Lower leg skin (tissue), 4 donors: Measurements from ENCODE around the gene RNASEH1. TPM values are rescaled to one million over a fixed set of nuclear protein-coding genes. Genes with fewer than 3 reads are reported as not detected.

Experiments
- DNase-seq, 2 donors: peaks; one replicate each; pipeline ENCODE4 v3.0.0-alpha.2; 2019; ENCODE audit warnings: low spot score in 2 of 2
- H3K4me3 ChIP-seq: fragments of 200-600 bp; sonication (generic); 2 replicates; pipeline ENCODE4 v1.5.1; 2017; ENCODE audit warnings: mild to moderate bottlenecking, low read depth; ENCODE audit not compliant: poor library complexity, severe bottlenecking
- POLR2A ChIP-seq, 2 donors: fragments of 450-650 bp; IDR thresholded peaks; one replicate each; pipeline ENCODE4 v1.6.1; 2016 to 2017; ENCODE audit warnings: antibody characterized with exemption in 2 of 2, mild to moderate bottlenecking in 1 of 2, moderate library complexity in 1 of 2
- WGBS, 2 donors: methylation state at CpG; one replicate each; pipeline ENCODE4 v1.1.5; 2018; 5-methylcytosine and 5-hydroxymethylcytosine counted together
- intact Hi-C: fragments of 100-400 bp; cut with DNase I; formaldehyde crosslinking; loops from one replicate; pipeline ENCODE4 v1.15.0; 2023; ENCODE audit warnings: low total_unique reads
- total RNA-seq, 4 donors: library from RNA; depleted of rRNA; stranded (reverse); fragments of >200 nt; gene quantifications; one replicate each; pipeline ENCODE4 v1.1.0, GENCODE V29; 2016
- TF ChIP-seq, protein P1 (sequence below), 3 donors: fragments of 450-650 bp; IDR thresholded peaks; one replicate each; pipeline ENCODE4 v1.5.1; 2016; ENCODE audit warnings: antibody characterized with exemption in 3 of 3, mild to moderate bottlenecking in 3 of 3, moderate library complexity in 2 of 3

Gene RNASEH1
- total RNA-seq, 4 donors from 2014 or later, result 10.7 to 17.1 (median 14.4) TPM

DNA sequence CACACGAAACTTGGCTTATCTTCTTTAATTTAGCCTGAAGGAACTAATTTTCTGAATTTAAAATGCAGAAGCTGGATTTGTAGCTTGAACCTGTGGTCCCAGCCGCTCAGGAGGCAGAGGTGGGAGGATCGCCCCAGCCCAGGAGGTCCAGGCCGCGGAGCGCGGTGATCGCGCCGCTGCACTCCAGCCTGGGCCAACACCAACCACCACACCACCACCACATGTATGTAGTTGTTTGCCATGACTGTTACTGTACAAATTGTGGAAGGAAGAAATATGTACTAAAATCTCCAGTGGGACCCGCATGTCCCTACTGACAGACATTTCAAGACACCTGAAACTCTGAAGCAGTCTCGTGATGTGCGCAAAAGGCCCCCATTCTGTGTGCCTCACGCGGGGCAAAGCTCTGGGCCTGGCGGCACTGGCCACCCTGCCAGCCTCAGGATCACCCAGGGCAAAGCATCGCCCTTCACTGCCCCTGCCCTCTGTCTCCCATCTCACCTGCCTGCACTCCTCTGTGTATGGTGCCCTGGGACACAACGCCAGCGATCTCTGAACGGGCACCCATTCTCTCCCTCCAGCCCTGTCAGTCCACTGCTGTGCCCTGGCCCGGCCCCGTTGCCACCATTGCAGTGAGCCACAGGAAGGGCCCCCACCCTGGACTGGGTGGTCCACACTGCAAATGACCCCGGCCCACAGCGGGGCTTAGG, 28.7 kb downstream of the RNASEH1 start:
- WGBS, 2 donors, result 97 to 98% methylated on average over 23 to 24 of the region's 24 CpGs
- intact Hi-C loops, result no loop called here
- no peak for DNase-seq
- no peak overlapping the region for H3K4me3 ChIP-seq
- TF ChIP-seq POLR2A (IDR thresholded peaks at IDR 0.05), result no peak
- TF ChIP-seq, protein P1, sequence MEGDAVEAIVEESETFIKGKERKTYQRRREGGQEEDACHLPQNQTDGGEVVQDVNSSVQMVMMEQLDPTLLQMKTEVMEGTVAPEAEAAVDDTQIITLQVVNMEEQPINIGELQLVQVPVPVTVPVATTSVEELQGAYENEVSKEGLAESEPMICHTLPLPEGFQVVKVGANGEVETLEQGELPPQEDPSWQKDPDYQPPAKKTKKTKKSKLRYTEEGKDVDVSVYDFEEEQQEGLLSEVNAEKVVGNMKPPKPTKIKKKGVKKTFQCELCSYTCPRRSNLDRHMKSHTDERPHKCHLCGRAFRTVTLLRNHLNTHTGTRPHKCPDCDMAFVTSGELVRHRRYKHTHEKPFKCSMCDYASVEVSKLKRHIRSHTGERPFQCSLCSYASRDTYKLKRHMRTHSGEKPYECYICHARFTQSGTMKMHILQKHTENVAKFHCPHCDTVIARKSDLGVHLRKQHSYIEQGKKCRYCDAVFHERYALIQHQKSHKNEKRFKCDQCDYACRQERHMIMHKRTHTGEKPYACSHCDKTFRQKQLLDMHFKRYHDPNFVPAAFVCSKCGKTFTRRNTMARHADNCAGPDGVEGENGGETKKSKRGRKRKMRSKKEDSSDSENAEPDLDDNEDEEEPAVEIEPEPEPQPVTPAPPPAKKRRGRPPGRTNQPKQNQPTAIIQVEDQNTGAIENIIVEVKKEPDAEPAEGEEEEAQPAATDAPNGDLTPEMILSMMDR (IDR thresholded peaks at IDR 0.05), result no peak

DNA sequence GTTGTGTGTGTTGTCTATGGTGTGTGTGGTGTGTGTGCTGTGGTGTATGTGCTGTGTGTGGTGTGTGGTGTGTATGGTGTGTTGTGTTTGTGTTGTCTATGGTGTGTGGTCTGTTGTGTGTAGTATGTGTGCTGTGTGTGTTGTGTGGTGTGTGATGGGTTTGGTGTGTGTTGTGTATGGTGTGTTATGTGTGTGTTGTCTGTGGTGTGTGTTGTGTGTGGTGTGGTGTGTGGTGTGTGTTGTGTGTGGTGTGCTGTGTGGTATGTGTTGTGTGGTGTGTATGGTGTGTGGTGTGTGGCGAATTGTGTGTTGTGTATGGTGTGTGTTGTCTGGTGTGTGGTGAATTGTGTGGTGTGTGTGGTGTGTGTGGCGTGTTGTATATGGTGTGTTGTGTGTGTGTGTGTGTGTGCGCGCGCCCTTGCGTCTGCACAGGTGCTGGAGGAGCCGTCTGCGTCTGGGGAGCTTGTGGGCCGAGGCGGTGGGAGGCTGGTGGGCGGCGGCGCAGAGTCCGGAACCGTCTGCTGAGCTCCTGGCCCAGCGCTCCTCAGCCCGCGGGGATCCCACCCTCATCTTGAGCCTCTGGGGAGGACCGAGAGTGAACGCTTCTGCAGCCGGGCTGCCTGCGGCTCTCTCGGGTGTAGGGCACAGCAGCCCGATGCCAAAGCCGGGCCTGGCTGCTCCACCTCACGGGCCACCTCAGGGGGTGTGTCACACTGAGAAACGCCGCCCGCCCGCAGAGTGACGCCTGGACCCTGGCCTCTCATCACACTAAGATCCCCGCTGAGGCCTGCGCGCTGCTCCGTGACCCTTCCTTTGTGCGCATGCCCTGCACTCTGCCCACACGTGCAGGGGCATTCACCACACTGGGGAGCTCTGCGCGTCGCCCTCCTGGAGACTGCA, 30.0 kb downstream of the RNASEH1 start:
- no peak overlapping the region for H3K4me3 ChIP-seq
- intact Hi-C loops, result no loop called here
- 86 to 91% methylated on average over 36 to 38 of the region's 40 CpGs for WGBS, 2 donors
- no peak for TF ChIP-seq POLR2A (IDR thresholded peaks at IDR 0.05)
- TF ChIP-seq, protein P1 (IDR thresholded peaks at IDR 0.05), result peak in 1 of 3 donors; percentile 42
- no peak for DNase-seq

DNA sequence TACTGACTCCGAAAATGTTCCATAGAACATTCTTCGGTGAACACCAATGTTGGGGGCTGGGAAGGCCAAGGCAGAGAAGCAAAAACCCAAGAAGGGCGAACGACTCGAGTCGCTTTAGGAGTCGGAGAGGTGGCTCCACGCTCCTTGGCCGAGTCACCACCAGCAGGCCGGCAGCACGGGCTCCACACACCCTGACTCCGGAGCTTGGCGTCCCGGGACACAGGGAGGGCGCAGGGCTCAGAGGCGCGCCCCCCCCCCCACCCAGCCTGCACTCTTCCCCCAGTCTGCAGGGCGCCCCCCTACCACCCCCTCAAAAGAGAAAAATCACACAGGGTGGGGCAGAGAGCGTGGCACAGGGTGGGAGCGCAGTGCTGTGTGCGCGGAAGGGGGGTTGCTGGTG, 31.3 kb downstream of the RNASEH1 start:
- DNase-seq, result no peak
- 84 to 86% methylated on average over 22 of the region's 22 CpGs for WGBS, 2 donors
- TF ChIP-seq, protein P1 (IDR thresholded peaks at IDR 0.05), result no peak
- no peak for TF ChIP-seq POLR2A (IDR thresholded peaks at IDR 0.05)
- intact Hi-C loops, result no loop called here
- no peak overlapping the region for H3K4me3 ChIP-seq

DNA sequence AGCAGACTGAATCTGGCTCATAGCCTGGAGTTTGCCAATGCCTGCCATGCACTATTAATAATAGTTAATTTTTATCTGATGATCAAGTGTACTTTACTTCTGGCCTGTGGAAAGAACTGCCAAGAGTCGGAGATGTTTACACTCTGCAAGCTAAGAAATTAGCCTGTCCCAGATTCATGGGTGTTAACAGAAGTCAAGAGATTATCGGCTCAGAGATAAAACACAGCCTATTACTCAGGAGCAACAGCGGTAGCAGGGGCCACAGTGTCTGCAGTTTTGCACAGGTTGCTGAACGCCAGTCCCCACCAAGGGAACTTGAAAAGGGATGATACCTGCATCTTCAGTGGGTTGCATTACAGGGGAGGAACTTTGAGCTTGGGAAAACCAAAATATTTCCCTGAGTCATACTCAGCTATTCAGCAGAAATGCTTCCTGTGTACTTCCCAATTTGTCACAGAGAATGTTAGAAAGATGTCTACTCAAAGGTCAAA, 34.5 kb downstream of the RNASEH1 start:
- no peak overlapping the region for H3K4me3 ChIP-seq

DNA sequence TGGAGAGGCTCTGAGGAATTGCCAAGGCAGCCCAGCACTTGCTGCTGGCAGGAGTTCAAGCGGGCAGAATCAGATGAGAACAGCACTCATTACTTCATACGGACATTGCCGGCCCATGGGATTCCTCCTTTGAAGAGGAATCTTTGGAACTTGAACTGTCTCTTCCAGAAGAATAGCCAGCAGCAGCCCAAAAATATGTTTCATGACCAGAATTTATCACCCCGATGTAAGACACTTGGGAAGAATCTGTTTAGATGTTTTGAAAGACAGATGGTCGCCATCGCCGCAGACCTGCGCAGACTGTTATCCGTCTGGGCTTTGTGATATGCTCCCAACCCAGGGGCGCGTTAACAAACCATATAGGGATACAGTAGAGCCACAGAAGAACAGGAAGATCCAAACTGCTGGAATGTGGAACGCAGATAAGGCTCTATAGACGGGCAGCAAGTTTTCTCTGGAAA, 35.1 kb downstream of the RNASEH1 start:
- no peak for DNase-seq
- intact Hi-C loops, result no loop called here
- WGBS, 2 donors, result 73 to 74% methylated on average over 13 of the region's 13 CpGs
- H3K4me3 ChIP-seq, result no peak overlapping the region
- no peak for TF ChIP-seq POLR2A (IDR thresholded peaks at IDR 0.05)
- TF ChIP-seq, protein P1 (IDR thresholded peaks at IDR 0.05), result no peak

More for the DNA sequence above, 34.5 kb downstream of the RNASEH1 start:
- intact Hi-C loops, result no loop called here
- TF ChIP-seq, protein P1 (IDR thresholded peaks at IDR 0.05), result no peak
- no peak for TF ChIP-seq POLR2A (IDR thresholded peaks at IDR 0.05)
- 62 to 67% methylated on average over 4 of the region's 4 CpGs for WGBS, 2 donors
- DNase-seq, result no peak
